GM12864 (cell line): ENCODE measurements around the gene SNX32.

ENCODE experiments used
- DNase-seq: peaks from one replicate; pipeline ENCODE4 v3.0.0-alpha.2; 2011; ENCODE audit warnings: low read depth
- H3K4me3 ChIP-seq: 2 replicates; pipeline ENCODE4 v1.5.1; 2011; ENCODE audit warnings: mild to moderate bottlenecking, low read depth, low read length, control low read depth
- TF ChIP-seq, protein P1 (sequence below): IDR thresholded peaks from 2 replicates; pipeline ENCODE4 v1.5.1; 2011; ENCODE audit warnings: low read depth, mild to moderate bottlenecking, moderate library complexity, low read length, control low read depth, inconsistent platforms; ENCODE audit errors: missing control alignments

SNX32 gene

GRCh38 chr11:65882120-65883057 lies 48.6 kb downstream of the SNX32 start:
- H3K4me3 ChIP-seq, result no peak overlapping the region
- no peak for DNase-seq
- TF ChIP-seq, protein P1, sequence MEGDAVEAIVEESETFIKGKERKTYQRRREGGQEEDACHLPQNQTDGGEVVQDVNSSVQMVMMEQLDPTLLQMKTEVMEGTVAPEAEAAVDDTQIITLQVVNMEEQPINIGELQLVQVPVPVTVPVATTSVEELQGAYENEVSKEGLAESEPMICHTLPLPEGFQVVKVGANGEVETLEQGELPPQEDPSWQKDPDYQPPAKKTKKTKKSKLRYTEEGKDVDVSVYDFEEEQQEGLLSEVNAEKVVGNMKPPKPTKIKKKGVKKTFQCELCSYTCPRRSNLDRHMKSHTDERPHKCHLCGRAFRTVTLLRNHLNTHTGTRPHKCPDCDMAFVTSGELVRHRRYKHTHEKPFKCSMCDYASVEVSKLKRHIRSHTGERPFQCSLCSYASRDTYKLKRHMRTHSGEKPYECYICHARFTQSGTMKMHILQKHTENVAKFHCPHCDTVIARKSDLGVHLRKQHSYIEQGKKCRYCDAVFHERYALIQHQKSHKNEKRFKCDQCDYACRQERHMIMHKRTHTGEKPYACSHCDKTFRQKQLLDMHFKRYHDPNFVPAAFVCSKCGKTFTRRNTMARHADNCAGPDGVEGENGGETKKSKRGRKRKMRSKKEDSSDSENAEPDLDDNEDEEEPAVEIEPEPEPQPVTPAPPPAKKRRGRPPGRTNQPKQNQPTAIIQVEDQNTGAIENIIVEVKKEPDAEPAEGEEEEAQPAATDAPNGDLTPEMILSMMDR, result no peak

- no peak overlapping the region for H3K4me3 ChIP-seq
- DNase-seq, result no peak
- TF ChIP-seq, protein P1, result no peak
Measured at GRCh38 chr11:65883058-65883761, 49.4 kb downstream of the SNX32 start.

DNA sequence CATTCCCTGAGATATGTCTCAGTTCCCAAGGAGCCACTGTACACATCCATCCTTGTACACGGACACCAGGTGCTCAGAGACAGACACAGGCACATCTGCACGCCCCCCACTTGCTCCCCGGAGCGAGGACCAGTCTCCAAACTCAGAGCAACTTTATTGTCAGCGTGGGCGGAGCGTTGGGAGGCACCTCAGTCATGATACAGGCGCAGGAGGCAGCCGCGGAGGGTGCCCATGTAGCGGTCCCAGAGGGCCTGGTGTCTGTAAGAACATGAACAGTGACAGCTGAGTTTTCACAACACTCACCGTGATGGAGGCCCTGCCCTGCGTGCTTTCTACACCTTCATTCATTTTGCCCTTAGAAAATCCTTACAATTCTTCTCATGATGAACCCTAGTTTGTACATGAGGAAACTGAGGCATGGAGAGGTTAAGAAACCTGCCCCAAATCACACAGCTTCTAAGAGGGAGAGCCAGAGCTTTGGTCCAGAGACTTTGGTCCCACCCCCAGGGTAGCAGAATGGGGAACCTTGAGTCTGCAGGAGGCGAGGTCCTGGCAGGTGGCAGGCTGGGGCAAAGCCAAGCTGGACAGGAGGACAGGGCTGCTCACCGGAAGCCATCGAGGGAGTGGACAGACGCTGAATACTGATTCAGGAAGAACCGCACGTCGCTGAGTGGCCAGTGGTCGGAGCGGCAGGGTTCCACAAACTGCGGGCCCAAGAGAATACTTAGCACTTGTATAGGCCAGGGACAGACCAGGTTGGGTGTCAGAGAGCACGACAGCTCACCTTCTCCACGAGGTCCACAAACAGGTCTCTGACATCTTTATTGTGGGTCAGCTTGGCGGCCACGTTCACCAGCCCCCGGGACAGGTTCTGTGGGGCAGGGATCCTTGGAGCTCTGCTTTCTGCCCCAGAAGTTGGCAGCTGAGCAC lies 50.3 kb downstream of the SNX32 start:
- no peak for DNase-seq
- TF ChIP-seq, protein P1, result no peak
- H3K4me3 ChIP-seq, result no peak overlapping the region

- no peak overlapping the region for H3K4me3 ChIP-seq
- TF ChIP-seq, protein P1, result peak; percentile 100
- DNase-seq, result no peak
Measured at GRCh38 chr11:65884716-65885092, 50.9 kb downstream of the SNX32 start.

GRCh38 chr11:65885231-65885630 lies 51.5 kb downstream of the SNX32 start:
- no peak for DNase-seq
- TF ChIP-seq, protein P1, result no peak
- H3K4me3 ChIP-seq, result no peak overlapping the region

DNA sequence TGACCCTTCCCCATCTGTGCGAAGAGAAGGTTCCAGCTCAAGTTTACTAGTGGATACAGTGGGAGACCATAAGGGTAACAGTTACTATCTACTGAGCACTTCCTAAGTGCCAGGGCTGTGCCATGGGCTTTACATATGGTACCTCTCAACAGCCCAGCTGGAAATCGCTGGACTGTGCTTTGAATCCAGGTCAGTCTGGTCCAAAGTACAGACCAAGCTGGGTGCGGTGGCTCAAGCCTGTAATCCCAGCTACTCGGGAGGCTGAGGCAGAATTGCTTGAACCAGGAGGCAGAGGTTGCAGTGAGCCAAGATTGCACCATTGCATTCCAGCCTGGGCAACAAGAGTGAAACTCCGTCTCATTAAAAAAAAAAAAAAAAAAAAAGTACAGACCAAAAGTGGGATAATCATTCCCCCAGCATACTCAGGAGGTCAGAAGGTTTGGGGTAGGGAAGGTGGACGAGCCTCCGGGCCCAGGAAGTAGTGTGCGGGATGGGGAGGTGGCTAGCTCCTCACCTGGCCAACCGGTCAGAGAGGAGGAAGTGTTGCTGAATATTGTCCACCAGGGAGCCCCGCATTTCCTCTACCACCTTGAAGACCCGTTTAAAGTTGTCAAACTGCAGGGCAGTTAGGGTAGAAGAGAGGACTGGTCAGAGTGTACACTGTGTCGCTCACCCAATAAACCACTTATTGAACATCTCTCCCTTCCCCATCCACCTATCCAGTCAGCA lies 52.2 kb downstream of the SNX32 start:
- TF ChIP-seq, protein P1, result no peak
- DNase-seq, result no peak
- no peak overlapping the region for H3K4me3 ChIP-seq
